ENCODE results near the gene DLL4.

Gene DLL4

GRCh38 chr15:40942878-40943277 is 13.7 kb downstream of the DLL4 start:
- no peak for TF ChIP-seq REST (IDR thresholded peaks at IDR 0.05; ENCODE audit: insufficient read depth in 1 of 2, low read depth in 2 of 2, low read length in 2 of 2)
- no peak for TF ChIP-seq POLR2AphosphoS5 (IDR thresholded peaks at IDR 0.05; ENCODE audit: low read depth, low read length)
- no peak for TF ChIP-seq TAF1 (IDR thresholded peaks at IDR 0.05; ENCODE audit: borderline replicate concordance, insufficient read depth, low read length)
- no peak for TF ChIP-seq FOXP2 (optimal IDR thresholded peaks at IDR 0.05; ENCODE audit: borderline replicate concordance, extremely low read depth, extremely low read length, insufficient read depth)
- no peak for TF ChIP-seq SIN3A (IDR thresholded peaks at IDR 0.05; ENCODE audit: borderline replicate concordance, insufficient read depth, low read length)

GRCh38 chr15:40943764-40944365 is 14.7 kb downstream of the DLL4 start:
- TF ChIP-seq FOXP2 (optimal IDR thresholded peaks at IDR 0.05; ENCODE audit: borderline replicate concordance, extremely low read depth, extremely low read length, insufficient read depth) (no peak), TAF1 (IDR thresholded peaks at IDR 0.05; ENCODE audit: borderline replicate concordance, insufficient read depth, low read length) (no peak), POLR2AphosphoS5 (IDR thresholded peaks at IDR 0.05; ENCODE audit: low read depth, low read length) (no peak), REST (IDR thresholded peaks at IDR 0.05; ENCODE audit: insufficient read depth in 1 of 2, low read depth in 2 of 2, low read length in 2 of 2) (no peak), SIN3A (IDR thresholded peaks at IDR 0.05; ENCODE audit: borderline replicate concordance, insufficient read depth, low read length) (no peak)

- TF ChIP-seq TAF1 (IDR thresholded peaks at IDR 0.05; ENCODE audit: borderline replicate concordance, insufficient read depth, low read length), result no peak
- no peak for TF ChIP-seq POLR2AphosphoS5 (IDR thresholded peaks at IDR 0.05; ENCODE audit: low read depth, low read length)
- TF ChIP-seq REST (IDR thresholded peaks at IDR 0.05; ENCODE audit: insufficient read depth in 1 of 2, low read depth in 2 of 2, low read length in 2 of 2), result no peak
- no peak for TF ChIP-seq SIN3A (IDR thresholded peaks at IDR 0.05; ENCODE audit: borderline replicate concordance, insufficient read depth, low read length)
Observed at GRCh38 chr15:40944510-40945296, 15.6 kb downstream of the DLL4 start.

- TF ChIP-seq SIN3A (IDR thresholded peaks at IDR 0.05; ENCODE audit: borderline replicate concordance, insufficient read depth, low read length), result no peak
- no peak for TF ChIP-seq TAF1 (IDR thresholded peaks at IDR 0.05; ENCODE audit: borderline replicate concordance, insufficient read depth, low read length)
- no peak for TF ChIP-seq REST (IDR thresholded peaks at IDR 0.05; ENCODE audit: insufficient read depth in 1 of 2, low read depth in 2 of 2, low read length in 2 of 2)
- TF ChIP-seq POLR2AphosphoS5 (IDR thresholded peaks at IDR 0.05; ENCODE audit: low read depth, low read length), result no peak
- TF ChIP-seq FOXP2 (optimal IDR thresholded peaks at IDR 0.05; ENCODE audit: borderline replicate concordance, extremely low read depth, extremely low read length, insufficient read depth), result no peak
Observed at GRCh38 chr15:40948706-40949473, 19.8 kb downstream of the DLL4 start.
